SK-N-MC (cell line): Measurements from ENCODE around the gene PIK3CD.
A peak's percentile ranks its signal among the peaks of the same experiment; 100 is the strongest.
"Not testable (repeated sequence)": the region's sequence is repeated elsewhere in the genome, so short reads cannot be mapped to it uniquely, and the experiment has no call there.

Experiments
- DNase-seq: peaks from one replicate; pipeline ENCODE4 v3.0.0-alpha.2; 2011; ENCODE audit warnings: low read depth, low spot score
- H3K27ac ChIP-seq: fragments of 200-600 bp; sonication (generic); 2 replicates; pipeline ENCODE4 v1.5.1; 2016; ENCODE audit warnings: mixed run types
- H3K36me3 ChIP-seq: fragments of 200-600 bp; sonication (generic); 2 replicates; pipeline ENCODE4 v1.6.1; 2017; ENCODE audit warnings: antibody characterized with exemption, low read length, mixed read lengths; ENCODE audit not compliant: insufficient read depth
- H3K4me3 ChIP-seq: fragments of 200-600 bp; sonication (generic); 2 replicates; pipeline ENCODE4 v1.5.1; 2016
- H3K9ac ChIP-seq: fragments of 200-600 bp; sonication (generic); 2 replicates; pipeline ENCODE4 v1.8.0; 2017; ENCODE audit warnings: mixed run types, mixed read lengths; ENCODE audit not compliant: insufficient read length
- H3K9me3 ChIP-seq: fragments of 200-600 bp; sonication (generic); 2 replicates; pipeline ENCODE4 v1.6.1; 2017; ENCODE audit warnings: low read depth, mild to moderate bottlenecking, antibody characterized with exemption, low read length, moderate library complexity, mixed read lengths
- EZH2 ChIP-seq: fragments of 200-600 bp; sonication (generic); IDR thresholded peaks from one replicate; pipeline ENCODE4 v1.6.1; 2017; ENCODE audit warnings: antibody characterized with exemption
- FOXP2 ChIP-seq: optimal IDR thresholded peaks from 2 replicates; pipeline ENCODE3; 2011; ENCODE audit warnings: mild to moderate bottlenecking, moderate library complexity; ENCODE audit not compliant: insufficient read depth; ENCODE audit errors: extremely low read length, control extremely low read depth
- POLR2AphosphoS5 ChIP-seq: IDR thresholded peaks from 2 replicates; pipeline ENCODE4 v1.6.1; 2012; ENCODE audit warnings: mild to moderate bottlenecking, low read depth, low read length, borderline replicate concordance

The PIK3CD gene

DNA sequence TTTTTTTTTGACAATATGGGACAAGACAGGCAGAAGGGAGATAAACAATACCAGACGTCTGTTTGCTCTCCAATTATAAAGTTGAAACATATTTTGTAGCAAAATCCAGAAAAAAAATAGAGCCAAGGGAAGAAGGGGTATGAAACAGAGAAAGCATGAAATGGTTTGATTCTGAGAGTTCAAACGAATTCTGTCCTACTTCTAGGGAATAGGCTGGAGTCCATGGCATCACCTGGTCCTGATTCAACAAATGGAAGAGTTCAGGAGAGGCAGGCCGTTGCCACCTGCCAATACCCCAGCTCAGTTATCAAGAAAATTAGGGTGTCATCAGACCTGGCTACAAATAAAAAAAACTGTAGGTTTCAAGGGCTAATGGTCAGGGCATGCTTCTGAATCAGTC is 100.4 kb downstream of the PIK3CD start:
- TF ChIP-seq EZH2, result no peak
- TF ChIP-seq POLR2AphosphoS5, result no peak
- no peak for TF ChIP-seq FOXP2
- H3K4me3 ChIP-seq, result no peak overlapping the region
- no peaks in the 10 kb centered on the region; the same call in 1 of the 2 replicates for H3K9me3 ChIP-seq
- no peak for DNase-seq
- no peak overlapping the region for H3K9ac ChIP-seq
- peaks cover 22% of the 10 kb centered on the region; the same call in 1 of the 2 replicates for H3K36me3 ChIP-seq
- H3K27ac ChIP-seq, result no peak overlapping the region

DNA sequence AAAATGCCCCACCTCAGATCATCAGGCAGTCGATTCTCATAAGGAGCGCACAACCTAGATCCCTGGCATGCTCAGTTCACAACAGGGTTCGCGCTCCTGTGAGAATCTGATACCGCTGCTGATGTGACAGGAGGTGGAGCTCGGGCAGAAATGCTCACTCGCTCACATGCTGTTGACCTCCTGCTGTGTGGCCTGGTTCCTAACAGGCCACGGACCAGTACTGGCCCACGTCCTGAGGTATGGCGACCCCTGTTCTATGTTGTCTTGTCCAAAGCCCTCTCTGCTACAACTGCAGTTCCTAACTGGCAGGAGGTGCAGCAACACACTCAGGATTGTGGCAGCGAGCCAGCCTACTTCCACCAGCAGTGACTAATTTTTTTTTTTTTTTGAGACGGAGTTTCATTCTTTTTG is 101.6 kb downstream of the PIK3CD start:
- no peak for DNase-seq

DNA sequence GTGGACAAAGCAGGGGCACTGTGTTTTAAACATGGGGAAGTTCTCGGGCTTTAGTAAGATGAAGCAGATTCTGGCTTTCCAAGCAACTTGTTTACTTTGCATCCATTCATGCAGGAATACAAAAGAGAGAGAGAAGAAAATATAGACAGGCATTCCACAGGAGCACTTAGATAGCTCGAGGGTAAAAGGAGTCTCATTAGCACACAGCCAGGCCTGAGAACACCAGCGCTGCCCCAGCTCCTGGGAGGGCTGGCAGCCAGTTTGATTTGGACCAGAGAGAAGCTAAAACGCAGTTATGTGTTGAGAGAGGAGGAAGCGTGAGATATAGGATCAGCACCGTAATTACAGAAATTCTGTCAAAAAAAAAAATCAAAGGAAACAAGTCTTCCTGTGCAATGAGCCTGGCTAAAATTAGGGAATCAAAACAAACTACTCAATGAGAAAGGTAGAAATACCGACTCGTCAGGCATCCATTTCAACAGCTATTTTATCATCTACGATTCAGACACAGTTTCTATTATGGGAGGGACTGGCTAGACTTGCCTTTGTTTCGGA is 104.0 kb downstream of the PIK3CD start:
- H3K9me3 ChIP-seq, result no peaks in the 10 kb centered on the region; the same call in 1 of the 2 replicates
- H3K9ac ChIP-seq, result no peak overlapping the region
- no peak for TF ChIP-seq FOXP2
- TF ChIP-seq EZH2, result no peak
- TF ChIP-seq POLR2AphosphoS5, result no peak
- H3K36me3 ChIP-seq, result peaks cover 10% of the 10 kb centered on the region; the same call in 1 of the 2 replicates
- DNase-seq, result no peak
- no peak overlapping the region for H3K4me3 ChIP-seq
- peak overlapping the region; percentile 14; the same call in 1 of the 2 replicates for H3K27ac ChIP-seq

More for the DNA sequence above, 101.6 kb downstream of the PIK3CD start:
- Histone ChIP-seq H3K9me3 (no peaks in the 10 kb centered on the region; the same call in 1 of the 2 replicates), H3K36me3 (peaks cover 22% of the 10 kb centered on the region; the same call in 1 of the 2 replicates), H3K27ac (no peak overlapping the region), H3K4me3 (no peak overlapping the region), H3K9ac (no peak overlapping the region)
- TF ChIP-seq EZH2 (no peak), POLR2AphosphoS5 (no peak), FOXP2 (no peak)

DNA sequence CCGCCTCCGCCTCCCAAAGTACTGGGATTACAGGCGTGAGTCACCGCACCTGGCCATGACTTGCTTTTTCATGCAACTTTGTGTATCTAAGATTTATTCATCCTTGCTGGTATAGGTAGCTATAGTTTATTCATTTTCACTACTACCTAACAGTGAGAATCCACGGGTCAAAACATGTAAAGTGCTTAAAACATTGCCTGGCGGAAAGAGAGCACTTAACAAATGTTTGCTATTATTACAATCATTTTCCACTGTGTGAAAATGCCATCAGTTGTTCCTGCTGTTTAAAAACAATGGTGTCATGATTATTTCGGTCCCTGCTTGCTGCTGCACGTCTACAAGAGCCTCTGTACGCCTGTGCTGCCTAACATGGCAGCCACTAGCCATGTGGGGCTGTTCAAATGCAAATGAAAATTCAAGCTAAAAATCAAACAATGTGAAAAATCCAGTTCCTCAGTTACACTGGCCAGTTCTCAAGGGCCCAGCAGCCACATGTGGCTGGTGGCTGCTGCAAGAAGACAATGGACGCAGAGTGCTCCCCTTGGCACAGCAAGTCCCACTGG is 107.1 kb downstream of the PIK3CD start:
- Histone ChIP-seq H3K9me3 (no peaks in the 10 kb centered on the region; the same call in 1 of the 2 replicates), H3K9ac (no peak overlapping the region), H3K4me3 (no peak overlapping the region), H3K36me3 (peaks cover 3% of the 10 kb centered on the region; the same call in 1 of the 2 replicates), H3K27ac (no peak overlapping the region)
- no peak for DNase-seq
- TF ChIP-seq FOXP2 (no peak), POLR2AphosphoS5 (no peak), EZH2 (no peak)

DNA sequence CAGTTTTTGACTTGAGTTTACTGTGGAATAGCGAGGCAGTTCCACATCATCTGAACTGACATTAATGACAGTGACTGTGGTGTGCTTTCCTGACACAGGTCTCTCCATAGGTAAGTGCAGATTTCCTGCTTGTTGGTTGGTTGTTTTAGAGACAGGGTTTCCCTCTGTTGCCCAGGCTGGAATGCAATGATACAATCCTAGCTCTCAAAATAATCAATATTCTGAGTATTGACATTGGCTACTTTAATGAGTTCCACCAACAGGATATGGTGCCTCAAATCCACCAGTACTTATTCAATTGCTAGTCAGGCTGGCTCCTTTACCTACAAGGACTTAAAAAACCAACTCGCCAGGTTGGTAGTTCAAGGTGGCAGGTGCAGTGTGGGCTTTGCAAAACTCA is 108.4 kb downstream of the PIK3CD start:
- Histone ChIP-seq H3K36me3 (no peaks in the 10 kb centered on the region), H3K9ac (no peak overlapping the region), H3K27ac (no peak overlapping the region), H3K9me3 (no peaks in the 10 kb centered on the region; the same call in 1 of the 2 replicates), H3K4me3 (no peak overlapping the region)
- no peak for DNase-seq
- TF ChIP-seq EZH2 (no peak), FOXP2 (no peak)

DNA sequence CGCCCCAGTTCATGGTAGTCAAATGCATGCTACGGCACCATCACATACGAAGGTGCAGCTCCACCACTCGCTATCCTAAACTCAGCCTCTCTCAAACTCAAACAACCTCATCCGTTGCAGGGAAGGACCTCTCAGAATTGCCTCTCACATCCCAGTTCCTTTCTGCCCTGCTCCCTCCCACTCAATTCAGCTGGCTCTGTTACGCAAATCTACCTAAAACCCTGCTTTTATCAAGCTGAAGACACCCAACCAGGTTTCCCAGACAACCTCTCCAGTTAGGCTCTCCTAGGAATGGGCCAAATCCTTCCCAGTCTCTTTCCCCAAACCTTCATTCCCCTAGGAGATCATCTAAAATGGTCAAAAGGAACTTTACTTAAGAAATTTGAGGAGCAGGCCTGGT is 109.3 kb downstream of the PIK3CD start:
- no peak for TF ChIP-seq EZH2
- TF ChIP-seq FOXP2, result no peak
- TF ChIP-seq POLR2AphosphoS5, result no peak
- Histone ChIP-seq H3K9me3 (no peaks in the 10 kb centered on the region; the same call in 1 of the 2 replicates), H3K36me3 (no peaks in the 10 kb centered on the region), H3K9ac (no peak overlapping the region), H3K27ac (no peak overlapping the region), H3K4me3 (no peak overlapping the region)
- DNase-seq, result no peak

DNA sequence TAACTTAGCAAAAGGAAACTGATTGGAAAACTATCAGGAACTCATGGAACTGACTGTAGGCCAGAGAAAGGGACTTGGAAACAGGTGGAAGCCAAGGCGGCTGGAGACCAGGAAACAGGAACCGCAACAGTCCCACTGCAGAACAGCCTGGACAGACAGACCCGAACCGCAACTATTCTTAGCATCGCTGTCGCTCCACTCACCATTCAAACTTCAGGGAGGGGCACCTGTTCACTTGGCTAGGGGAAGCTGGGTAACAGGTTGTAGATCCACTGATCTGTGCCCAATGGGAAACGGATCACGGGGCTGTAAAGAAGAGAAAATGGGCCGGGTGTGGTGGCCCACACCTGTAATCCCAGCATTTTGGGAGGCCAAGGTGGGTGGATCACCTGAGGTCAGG is 110.3 kb downstream of the PIK3CD start:
- no peak overlapping the region for H3K9ac ChIP-seq

DNA sequence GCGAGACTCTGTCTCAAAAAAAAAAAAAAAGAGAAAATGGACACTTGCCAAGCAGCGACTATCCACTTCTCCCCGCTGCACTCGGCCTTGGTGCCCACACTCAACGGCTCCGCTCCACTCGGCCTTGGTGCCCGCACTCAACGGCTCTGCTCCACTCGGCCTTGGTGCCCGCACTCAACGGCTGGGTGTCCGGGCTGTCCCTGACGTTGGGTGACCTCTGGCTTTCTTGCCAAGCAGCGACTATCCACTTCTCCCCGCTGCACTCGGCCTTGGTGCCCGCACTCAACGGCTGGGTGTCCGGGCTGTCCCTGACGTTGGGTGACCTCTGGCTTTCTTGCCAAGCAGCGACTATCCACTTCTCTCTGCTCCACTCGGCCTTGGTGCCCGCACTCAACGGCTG is 110.9 kb downstream of the PIK3CD start:
- not testable (repeated sequence) for H3K9ac ChIP-seq, H3K4me3 ChIP-seq, H3K27ac ChIP-seq, DNase-seq, H3K9me3 ChIP-seq, H3K36me3 ChIP-seq

More for the DNA sequence above, 110.3 kb downstream of the PIK3CD start:
- no peak for DNase-seq
- TF ChIP-seq POLR2AphosphoS5 (no peak), EZH2 (no peak), FOXP2 (no peak)
- Histone ChIP-seq H3K27ac (no peak overlapping the region), H3K9me3 (no peaks in the 10 kb centered on the region), H3K4me3 (no peak overlapping the region), H3K36me3 (no peaks in the 10 kb centered on the region)

DNA sequence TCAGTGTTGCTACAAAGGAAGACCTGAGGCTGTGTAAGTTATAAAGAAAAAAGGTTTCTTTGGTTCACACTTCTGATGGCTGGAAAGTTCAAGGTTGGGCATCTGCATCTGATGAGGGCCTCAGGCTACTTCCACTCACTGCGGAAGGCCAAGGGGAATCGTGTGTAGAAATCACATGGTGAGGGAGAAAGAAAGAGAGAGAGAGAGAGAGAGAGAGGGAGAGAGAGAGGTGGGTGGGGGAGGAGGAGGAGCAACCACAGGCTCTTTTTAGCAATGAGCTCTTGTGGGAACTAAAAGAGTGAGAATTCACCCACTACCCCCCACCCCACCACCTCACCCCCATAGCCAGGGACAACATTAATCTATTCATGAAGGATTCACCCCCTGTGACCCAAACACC is 112.4 kb downstream of the PIK3CD start:
- no peak for DNase-seq
- Histone ChIP-seq H3K27ac (no peak overlapping the region), H3K9ac (no peak overlapping the region), H3K4me3 (no peak overlapping the region), H3K9me3 (no peaks in the 10 kb centered on the region), H3K36me3 (no peaks in the 10 kb centered on the region)
- TF ChIP-seq FOXP2 (no peak), EZH2 (no peak), POLR2AphosphoS5 (no peak)
